T-cell (primary cell): ENCODE results near the gene AGRP. TPM values are rescaled to one million over a fixed set of nuclear protein-coding genes. Genes with fewer than 3 reads are reported as not detected.
"Not testable (repeated sequence)": the region's sequence is repeated elsewhere in the genome, so short reads cannot be mapped to it uniquely, and the experiment has no call there.

Source experiments
- ATAC-seq, 4 experiments: fragments of 200-7000 bp in 3 of 4; fragments of 150-1000 bp in 1 of 4; cut with Tn5 transposase; replicated peaks in 1 of 4; 1 replicate in 3 of 4; 2 replicates in 1 of 4; pipeline ENCODE4 v1.10.0; 2021; ENCODE audit warnings: moderate library complexity in 3 of 4, mild to moderate bottlenecking in 2 of 4, moderate number of reproducible peaks in 1 of 4
- CTCF ChIA-PET, 2 donors: fragments of 300-600 bp; sonication (Branson Sonifier 250); formaldehyde crosslinking; loops; one replicate each; lab custom pipeline; 2022; ENCODE audit warnings: antibody characterized with exemption in 2 of 2; lab: Charles Lee
- POLR2A ChIA-PET, 2 donors: fragments of 300-600 bp; sonication (Branson Sonifier 250); formaldehyde crosslinking; loops; one replicate each; lab custom pipeline; 2022; ENCODE audit warnings: antibody characterized with exemption in 2 of 2; lab: Charles Lee
- DNase-seq, 35 experiments: peaks; one replicate each; pipeline versions ENCODE4 v3.0.0 to v3.0.0-alpha.2; 2013 to 2023
- H3K27ac ChIP-seq: one replicate; pipeline ENCODE4 v1.5.1; 2013; ENCODE audit warnings: low read length
- H3K27me3 ChIP-seq, 2 experiments: replicated peaks in 1 of 2; 1 replicate in 1 of 2; 2 replicates in 1 of 2; pipeline versions ENCODE4 v1.6.1 to v1.7.0; 2013; ENCODE audit warnings: low read length in 1 of 2, mixed read lengths in 1 of 2; ENCODE audit not compliant: control insufficient read depth in 2 of 2, insufficient read depth in 2 of 2; ENCODE audit errors: extremely low read depth in 1 of 2
- H3K36me3 ChIP-seq, 2 donors: 1 replicate in 1 of 2; 2 replicates in 1 of 2; pipeline versions ENCODE4 v1.6.1 to v1.7.0; 2013; ENCODE audit warnings: low read length in 1 of 2; ENCODE audit not compliant: control insufficient read depth in 2 of 2, insufficient read depth in 1 of 2; ENCODE audit errors: extremely low read depth in 1 of 2
- H3K4me1 ChIP-seq, 2 experiments: 1 replicate in 1 of 2; 2 replicates in 1 of 2; pipeline versions ENCODE4 v1.6.1 to v1.7.0; 2013; ENCODE audit warnings: low read length in 2 of 2, mixed read lengths in 1 of 2; ENCODE audit not compliant: insufficient read depth in 2 of 2, control insufficient read depth in 1 of 2; ENCODE audit errors: extremely low read depth in 1 of 2
- H3K4me3 ChIP-seq, 2 donors: 1 replicate in 1 of 2; 2 replicates in 1 of 2; pipeline versions ENCODE4 v1.5.1 to v1.7.0; 2013; ENCODE audit warnings: mild to moderate bottlenecking in 2 of 2, low read length in 1 of 2, moderate library complexity in 1 of 2; ENCODE audit not compliant: control insufficient read depth in 1 of 2; ENCODE audit errors: extremely low read depth in 1 of 2
- H3K9me3 ChIP-seq: 2 replicates; pipeline ENCODE4 v1.7.0; 2013
- H3K27ac Mint-ChIP-seq, 2 donors: one replicate each; pipeline ENCODE4 v1.8.0; 2020 to 2021; ENCODE audit warnings: mild to moderate bottlenecking in 2 of 2, mixed read lengths in 2 of 2
- H3K27me3 Mint-ChIP-seq, 2 donors: one replicate each; pipeline ENCODE4 v1.8.0; 2021 to 2022; ENCODE audit warnings: mixed read lengths in 2 of 2
- H3K36me3 Mint-ChIP-seq: one replicate; pipeline ENCODE4 v1.8.0; 2021; ENCODE audit warnings: mixed read lengths
- H3K4me1 Mint-ChIP-seq, 3 donors: one replicate each; pipeline ENCODE4 v1.8.0; 2020 to 2022; ENCODE audit warnings: mixed read lengths in 3 of 3, mild to moderate bottlenecking in 1 of 3
- H3K4me3 Mint-ChIP-seq, 3 donors: one replicate each; pipeline ENCODE4 v1.8.0; 2020 to 2022; ENCODE audit warnings: mild to moderate bottlenecking in 3 of 3, mixed read lengths in 3 of 3, moderate library complexity in 3 of 3
- H3K9me3 Mint-ChIP-seq, 3 donors: one replicate each; pipeline ENCODE4 v1.8.0; 2020 to 2022; ENCODE audit warnings: mixed read lengths in 3 of 3
- WGBS: methylation state at CpG from one replicate; pipeline ENCODE4 v1.1.5; 2013; ENCODE audit warnings: missing lambda C conversion rate; ENCODE audit not compliant: insufficient coverage; 5-methylcytosine and 5-hydroxymethylcytosine counted together
- total RNA-seq, 35 experiments: library from RNA in 6 of 35; stranded (reverse) in 6 of 35; fragments of 120-200 nt in 1 of 35; gene quantifications; one replicate each; pipeline versions ENCODE4 v1.2.1 to v1.2.4 and lab custom pipeline; 2013 to 2026

Gene AGRP
- total RNA-seq, 5 donors from 2014 or later (not counting 1 experiment from before 2014, with no cell fraction given), result not detected

- Mint-ChIP-seq H3K27ac (peak overlapping the region in 1 of 2 donors; percentile 46), H3K4me3 (no peak overlapping the region)
- no peak for ATAC-seq
Measured at GRCh38 chr16:67490335-67491096, 7.2 kb upstream of the AGRP start.

GRCh38 chr16:67489401-67490083 lies 6.2 kb upstream of the AGRP start:
- POLR2A ChIA-PET, result interaction anchor here in 1 of 2 donors (0.6 kb wide), 1 partner anchor 155 kb away, joined by 9 read pairs; no protein-coding TSS in a partner anchor
- Histone ChIP-seq H3K27me3 (no peaks in the 10 kb centered on the region), H3K9me3 (no peaks in the 10 kb centered on the region), H3K4me1 (peaks cover 0 to 8% of the 10 kb centered on the region in 2 experiments), H3K36me3 (peaks cover 10 to 31% of the 10 kb centered on the region in 2 donors), H3K4me3 (no peak overlapping the region), H3K27ac (peak overlapping the region; percentile 12)
- ATAC-seq, result no peak
- Mint-ChIP-seq H3K4me1 (peaks cover 5 to 30% (median 19%) of the 10 kb centered on the region in 3 donors), H3K4me3 (no peak overlapping the region), H3K9me3 (no peaks in the 10 kb centered on the region), H3K27me3 (no peaks in the 10 kb centered on the region), H3K36me3 (peaks cover 10% of the 10 kb centered on the region), H3K27ac (peak overlapping the region; percentile 63 to 81)
- 95% methylated on average over 2 of the region's 4 CpGs for WGBS
- no peak for DNase-seq
- CTCF ChIA-PET, result interaction anchor here (0.6 to 2.1 kb wide), 6 partner anchors 9 to 517 kb away, joined by 3 to 7 read pairs (median 4); partner anchors contain the start of gene ATP6V0D1 (in 1 of the 2)

More at GRCh38 chr16:67490335-67491096, 7.2 kb upstream of the AGRP start:
- CTCF ChIA-PET, result interaction anchor here (0.6 to 2.1 kb wide), 5 partner anchors 10 to 233 kb away, joined by 3 to 7 read pairs (median 5); partner anchors contain the start of gene ATP6V0D1 (in 1 of the 2)
- Mint-ChIP-seq H3K9me3 (no peaks in the 10 kb centered on the region), H3K27me3 (no peaks in the 10 kb centered on the region), H3K36me3 (peaks cover 6% of the 10 kb centered on the region), H3K4me1 (peaks cover 7 to 31% (median 23%) of the 10 kb centered on the region in 3 donors)
- Histone ChIP-seq H3K27me3 (no peaks in the 10 kb centered on the region), H3K27ac (no peak overlapping the region), H3K9me3 (no peaks in the 10 kb centered on the region), H3K4me3 (no peak overlapping the region), H3K4me1 (peaks cover 0 to 9% of the 10 kb centered on the region in 2 experiments), H3K36me3 (peaks cover 5 to 23% of the 10 kb centered on the region in 2 donors)
- POLR2A ChIA-PET, result interaction anchor here (0.5 to 0.6 kb wide), 2 partner anchors 30 to 154 kb away, joined by 3 to 9 read pairs; no protein-coding TSS in a partner anchor
- WGBS, result 100% methylated on average over 3 of the region's 8 CpGs
- DNase-seq, result no peak

- Mint-ChIP-seq H3K4me1 (peaks cover 9 to 35% (median 21%) of the 10 kb centered on the region in 3 donors), H3K36me3 (peaks cover 12% of the 10 kb centered on the region), H3K27ac (peak overlapping the region in 1 of 2 donors; percentile 24)
- H3K27me3 Mint-ChIP-seq, POLR2A ChIA-PET, H3K4me3 Mint-ChIP-seq, DNase-seq, H3K4me3 ChIP-seq, ATAC-seq, H3K27ac ChIP-seq, H3K9me3 Mint-ChIP-seq, CTCF ChIA-PET, H3K27me3 ChIP-seq, H3K9me3 ChIP-seq: not testable (repeated sequence)
- H3K36me3 ChIP-seq, result peaks cover 14 to 37% of the 10 kb centered on the region in 2 donors
- peaks cover 1 to 22% of the 10 kb centered on the region in 2 experiments for H3K4me1 ChIP-seq
- WGBS, result no CpG with 5 or more reads among the region's 4 CpGs
Measured at GRCh38 chr16:67487561-67487960, 4.2 kb upstream of the AGRP start.

GRCh38 chr16:67486805-67487204 lies 3.5 kb upstream of the AGRP start:
- CTCF ChIA-PET, result no interaction called here
- POLR2A ChIA-PET, result no interaction called here
- Mint-ChIP-seq H3K36me3 (peaks cover 12% of the 10 kb centered on the region), H3K4me3 (no peak overlapping the region), H3K9me3 (no peaks in the 10 kb centered on the region), H3K27me3 (no peaks in the 10 kb centered on the region), H3K27ac (peak overlapping the region in 1 of 2 donors; percentile 11), H3K4me1 (peaks cover 16 to 43% (median 28%) of the 10 kb centered on the region in 3 donors)
- 71% methylated on average over 1 of the region's 3 CpGs for WGBS
- ATAC-seq (no peak), DNase-seq (no peak)
- H3K36me3 ChIP-seq, result peaks cover 12 to 33% of the 10 kb centered on the region in 2 donors
- H3K4me1 ChIP-seq, result peaks cover 2 to 29% of the 10 kb centered on the region in 2 experiments
- no peak overlapping the region for H3K4me3 ChIP-seq
- no peak overlapping the region for H3K27ac ChIP-seq
- H3K9me3 ChIP-seq, result no peaks in the 10 kb centered on the region
- no peaks in the 10 kb centered on the region for H3K27me3 ChIP-seq

- WGBS, result 93% methylated on average over 9 of the region's 12 CpGs
- peaks cover 11% of the 10 kb centered on the region for H3K36me3 Mint-ChIP-seq
- CTCF ChIA-PET, result interaction anchor here (0.6 to 1.0 kb wide), 3 partner anchors 32 to 454 kb away, joined by 3 to 6 read pairs (median 5); no protein-coding TSS in a partner anchor
Measured at GRCh38 chr16:67483731-67484525, 581 bp upstream of the AGRP start.

More at GRCh38 chr16:67483731-67484525, 581 bp upstream of the AGRP start:
- peaks cover 12 to 28% of the 10 kb centered on the region in 2 donors for H3K36me3 ChIP-seq
- Mint-ChIP-seq H3K27me3 (no peaks in the 10 kb centered on the region), H3K4me3 (no peak overlapping the region), H3K9me3 (no peaks in the 10 kb centered on the region), H3K27ac (peak overlapping the region; percentile 11 to 58), H3K4me1 (peaks cover 27 to 46% (median 39%) of the 10 kb centered on the region in 3 donors)
- H3K27me3 ChIP-seq, result no peaks in the 10 kb centered on the region
- ATAC-seq, result no peak
- H3K4me1 ChIP-seq, result peaks cover 5 to 48% of the 10 kb centered on the region in 2 experiments
- H3K4me3 ChIP-seq, result no peak overlapping the region
- H3K27ac ChIP-seq, result no peak overlapping the region
- DNase-seq, result no peak
- H3K9me3 ChIP-seq, result no peaks in the 10 kb centered on the region
- POLR2A ChIA-PET, result interaction anchor here in 1 of 2 donors (0.6 kb wide), 1 partner anchor 577 kb away, joined by 3 read pairs; no protein-coding TSS in a partner anchor
